ENCODE data around the gene MEIOB. TPM values are rescaled to one million over a fixed set of nuclear protein-coding genes. Genes with fewer than 3 reads are reported as not detected.

Gene MEIOB
- total RNA-seq, 6 experiments from 2014 or later: not detected

DNA sequence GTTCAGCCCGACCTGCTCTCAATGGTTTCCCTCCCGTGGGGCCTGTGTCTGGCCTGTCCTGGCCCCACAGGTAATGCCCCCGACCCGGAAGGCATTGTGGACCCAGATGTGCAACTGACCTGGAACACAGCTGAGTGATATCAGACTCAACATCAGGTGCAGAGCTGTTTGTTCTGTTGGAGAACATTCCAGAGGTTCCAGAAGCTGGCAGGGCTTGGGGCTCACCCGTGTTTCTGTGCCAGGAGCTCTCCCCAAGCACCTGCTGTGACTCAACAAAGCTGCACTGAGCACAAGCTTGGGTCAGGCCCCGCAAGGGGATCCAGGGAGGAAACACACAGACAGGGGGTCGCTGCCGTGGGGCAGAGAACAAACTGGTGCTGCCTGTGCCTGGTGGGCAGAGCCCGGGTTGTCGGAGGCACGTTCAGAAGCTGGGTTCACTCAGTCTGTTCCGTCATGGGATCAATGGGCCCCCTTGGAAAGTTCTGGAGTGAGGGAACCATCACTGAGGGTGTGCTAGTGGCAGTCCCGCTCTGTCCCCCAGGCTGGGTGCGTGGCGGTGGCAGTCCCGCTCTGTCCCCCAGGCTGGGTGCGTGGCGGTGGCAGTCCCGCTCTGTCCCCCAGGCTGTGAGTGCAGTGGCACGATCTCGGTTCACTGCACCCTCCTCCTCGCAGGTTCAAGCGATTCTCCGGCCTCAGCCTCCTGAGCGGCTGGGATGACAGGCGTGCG is 24.1 kb upstream of the MEIOB start:
- H3K9me3 Mint-ChIP-seq: no peaks in the 10 kb centered on the region
- TF ChIP-seq, protein P1, sequence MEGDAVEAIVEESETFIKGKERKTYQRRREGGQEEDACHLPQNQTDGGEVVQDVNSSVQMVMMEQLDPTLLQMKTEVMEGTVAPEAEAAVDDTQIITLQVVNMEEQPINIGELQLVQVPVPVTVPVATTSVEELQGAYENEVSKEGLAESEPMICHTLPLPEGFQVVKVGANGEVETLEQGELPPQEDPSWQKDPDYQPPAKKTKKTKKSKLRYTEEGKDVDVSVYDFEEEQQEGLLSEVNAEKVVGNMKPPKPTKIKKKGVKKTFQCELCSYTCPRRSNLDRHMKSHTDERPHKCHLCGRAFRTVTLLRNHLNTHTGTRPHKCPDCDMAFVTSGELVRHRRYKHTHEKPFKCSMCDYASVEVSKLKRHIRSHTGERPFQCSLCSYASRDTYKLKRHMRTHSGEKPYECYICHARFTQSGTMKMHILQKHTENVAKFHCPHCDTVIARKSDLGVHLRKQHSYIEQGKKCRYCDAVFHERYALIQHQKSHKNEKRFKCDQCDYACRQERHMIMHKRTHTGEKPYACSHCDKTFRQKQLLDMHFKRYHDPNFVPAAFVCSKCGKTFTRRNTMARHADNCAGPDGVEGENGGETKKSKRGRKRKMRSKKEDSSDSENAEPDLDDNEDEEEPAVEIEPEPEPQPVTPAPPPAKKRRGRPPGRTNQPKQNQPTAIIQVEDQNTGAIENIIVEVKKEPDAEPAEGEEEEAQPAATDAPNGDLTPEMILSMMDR (IDR thresholded peaks at IDR 0.05): no peak
- H3K36me3 Mint-ChIP-seq (ENCODE audit: low read depth): no peaks in the 10 kb centered on the region
- no peaks in the 10 kb centered on the region for H3K4me1 Mint-ChIP-seq (ENCODE audit: low read depth)
- no peak for DNase-seq
- no peak overlapping the region for H3K27ac Mint-ChIP-seq
- H3K27me3 Mint-ChIP-seq (ENCODE audit: insufficient read depth): peaks cover 46% of the 10 kb centered on the region
- H3K4me3 Mint-ChIP-seq: no peak overlapping the region

DNA sequence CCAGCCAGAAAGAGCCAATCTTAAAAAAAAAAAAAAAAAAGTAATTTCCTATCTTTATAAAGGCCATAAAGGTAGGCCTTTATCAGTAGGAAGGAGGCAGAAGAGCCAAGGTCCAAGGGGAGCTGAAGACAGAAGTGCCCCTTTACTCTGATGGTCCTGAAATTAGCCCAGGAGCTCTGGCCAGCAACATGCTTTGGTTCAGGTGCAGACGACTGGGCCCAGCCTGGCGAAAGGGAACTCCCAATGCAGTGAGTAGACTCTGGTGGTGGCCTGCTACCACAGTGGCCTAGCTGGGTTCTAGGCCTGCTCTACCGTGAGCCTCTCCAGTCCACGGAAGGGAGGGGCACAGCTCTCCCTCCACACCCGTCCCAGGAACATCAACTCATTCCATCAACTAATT is 23.1 kb upstream of the MEIOB start:
- no peak for DNase-seq
- Mint-ChIP-seq H3K4me1 (ENCODE audit: low read depth) (no peaks in the 10 kb centered on the region), H3K9me3 (no peaks in the 10 kb centered on the region), H3K27me3 (ENCODE audit: insufficient read depth) (peaks cover 51% of the 10 kb centered on the region), H3K36me3 (ENCODE audit: low read depth) (no peaks in the 10 kb centered on the region), H3K27ac (no peak overlapping the region), H3K4me3 (no peak overlapping the region)
- TF ChIP-seq, protein P1 (IDR thresholded peaks at IDR 0.05): no peak

DNA sequence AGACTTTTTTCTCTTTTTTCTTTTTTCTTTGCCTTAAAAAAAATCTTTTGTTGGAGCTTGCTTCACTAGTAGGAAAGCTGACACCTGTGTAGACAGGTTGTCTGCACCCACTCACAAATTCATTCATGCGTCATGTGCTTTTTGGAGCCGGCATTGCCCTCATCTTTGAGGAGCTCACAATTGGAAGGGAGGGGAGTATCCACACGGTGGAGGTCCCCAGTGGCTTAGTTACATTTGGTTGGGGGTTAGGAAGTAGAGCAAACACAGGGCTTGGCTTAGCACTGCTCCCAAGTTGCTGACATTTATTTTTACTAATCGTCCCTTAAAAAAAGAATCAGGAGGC is 18.7 kb upstream of the MEIOB start:
- H3K27me3 Mint-ChIP-seq (ENCODE audit: insufficient read depth): peaks cover 32% of the 10 kb centered on the region
- no peaks in the 10 kb centered on the region for H3K36me3 Mint-ChIP-seq (ENCODE audit: low read depth)
- H3K9me3 Mint-ChIP-seq: no peaks in the 10 kb centered on the region
- TF ChIP-seq, protein P1 (IDR thresholded peaks at IDR 0.05): no peak
- H3K4me1 Mint-ChIP-seq (ENCODE audit: low read depth): no peaks in the 10 kb centered on the region
- H3K27ac Mint-ChIP-seq: no peak overlapping the region
- no peak for DNase-seq
- no peak overlapping the region for H3K4me3 Mint-ChIP-seq

DNA sequence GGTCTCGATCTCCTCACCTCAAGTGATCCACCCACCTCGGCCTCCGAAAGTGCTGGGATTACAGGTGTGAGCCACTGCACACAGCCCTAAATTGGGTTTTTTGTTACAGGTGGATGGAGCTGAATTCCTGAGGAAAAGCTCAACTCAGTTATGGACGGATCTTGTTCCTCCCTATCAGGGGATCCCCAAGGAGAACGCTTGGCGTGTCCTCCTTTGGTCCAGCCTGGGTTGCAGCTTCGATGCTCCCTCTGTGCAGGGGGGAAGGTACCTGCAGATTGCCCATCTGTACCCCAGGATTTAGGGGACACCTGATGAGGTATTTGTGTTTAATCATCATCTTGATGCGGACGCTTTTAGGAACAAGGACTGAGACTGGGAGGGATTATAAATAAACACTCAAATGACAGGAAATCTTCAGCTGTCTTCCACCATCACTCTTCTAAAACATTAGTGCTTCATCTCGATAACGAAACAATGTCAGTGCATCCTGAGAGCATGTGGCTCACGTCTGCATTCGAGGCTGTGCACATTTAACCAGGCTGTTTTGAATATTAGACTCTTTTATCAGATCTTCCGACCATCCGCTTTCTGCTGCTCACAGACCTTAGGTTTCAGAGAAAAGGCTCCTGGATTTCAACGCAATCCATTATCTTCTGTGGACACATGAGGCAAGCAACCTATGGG is 18.2 kb upstream of the MEIOB start:
- H3K36me3 Mint-ChIP-seq (ENCODE audit: low read depth): no peaks in the 10 kb centered on the region
- TF ChIP-seq, protein P1 (IDR thresholded peaks at IDR 0.05): no peak
- H3K27ac Mint-ChIP-seq: no peak overlapping the region
- no peak for DNase-seq
- H3K4me3 Mint-ChIP-seq: no peak overlapping the region
- H3K4me1 Mint-ChIP-seq (ENCODE audit: low read depth): no peaks in the 10 kb centered on the region
- H3K9me3 Mint-ChIP-seq: no peaks in the 10 kb centered on the region
- peaks cover 30% of the 10 kb centered on the region for H3K27me3 Mint-ChIP-seq (ENCODE audit: insufficient read depth)

DNA sequence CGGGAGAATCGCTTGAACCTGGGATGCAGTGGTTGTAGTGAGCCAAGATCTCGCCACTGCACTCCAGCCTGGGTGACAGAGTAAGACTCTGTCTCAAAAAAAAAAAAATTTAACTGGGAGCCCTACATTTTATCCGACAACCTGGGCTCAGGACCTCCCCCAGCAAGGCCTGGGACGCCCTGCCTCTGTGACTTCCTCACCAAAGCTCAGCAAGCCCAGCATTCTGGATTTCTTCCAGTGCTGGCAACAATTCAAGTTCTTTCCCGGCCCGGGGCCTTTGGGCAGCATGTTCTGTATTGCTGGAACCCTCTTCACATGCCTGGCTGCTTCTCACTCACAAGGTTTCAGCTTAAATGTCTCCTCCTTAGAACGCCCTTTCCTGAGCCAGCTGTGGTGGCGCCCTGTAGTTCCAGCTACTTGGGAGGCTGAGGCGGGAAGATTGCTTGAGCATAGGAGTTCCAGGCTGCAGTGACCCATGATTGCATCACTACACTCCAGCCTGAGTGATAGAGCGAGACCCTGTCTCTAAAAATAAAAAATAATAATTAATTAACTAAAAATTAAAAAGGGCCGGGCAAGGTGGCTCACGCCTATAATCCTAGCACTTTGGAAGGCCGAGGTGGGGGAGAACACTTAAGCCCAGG is 15.9 kb upstream of the MEIOB start:
- DNase-seq: no peak
- H3K4me1 Mint-ChIP-seq (ENCODE audit: low read depth): no peaks in the 10 kb centered on the region
- no peak overlapping the region for H3K4me3 Mint-ChIP-seq
- H3K27ac Mint-ChIP-seq: no peak overlapping the region
- H3K9me3 Mint-ChIP-seq: no peaks in the 10 kb centered on the region
- peaks cover 32% of the 10 kb centered on the region for H3K27me3 Mint-ChIP-seq (ENCODE audit: insufficient read depth)
- TF ChIP-seq, protein P1 (IDR thresholded peaks at IDR 0.05): no peak
- no peaks in the 10 kb centered on the region for H3K36me3 Mint-ChIP-seq (ENCODE audit: low read depth)
